Measurements from ENCODE around the gene SYTL2.
"Not testable (repeated sequence)": the region's sequence is repeated elsewhere in the genome, so short reads cannot be mapped to it uniquely, and the experiment has no call there.

The SYTL2 gene

DNA sequence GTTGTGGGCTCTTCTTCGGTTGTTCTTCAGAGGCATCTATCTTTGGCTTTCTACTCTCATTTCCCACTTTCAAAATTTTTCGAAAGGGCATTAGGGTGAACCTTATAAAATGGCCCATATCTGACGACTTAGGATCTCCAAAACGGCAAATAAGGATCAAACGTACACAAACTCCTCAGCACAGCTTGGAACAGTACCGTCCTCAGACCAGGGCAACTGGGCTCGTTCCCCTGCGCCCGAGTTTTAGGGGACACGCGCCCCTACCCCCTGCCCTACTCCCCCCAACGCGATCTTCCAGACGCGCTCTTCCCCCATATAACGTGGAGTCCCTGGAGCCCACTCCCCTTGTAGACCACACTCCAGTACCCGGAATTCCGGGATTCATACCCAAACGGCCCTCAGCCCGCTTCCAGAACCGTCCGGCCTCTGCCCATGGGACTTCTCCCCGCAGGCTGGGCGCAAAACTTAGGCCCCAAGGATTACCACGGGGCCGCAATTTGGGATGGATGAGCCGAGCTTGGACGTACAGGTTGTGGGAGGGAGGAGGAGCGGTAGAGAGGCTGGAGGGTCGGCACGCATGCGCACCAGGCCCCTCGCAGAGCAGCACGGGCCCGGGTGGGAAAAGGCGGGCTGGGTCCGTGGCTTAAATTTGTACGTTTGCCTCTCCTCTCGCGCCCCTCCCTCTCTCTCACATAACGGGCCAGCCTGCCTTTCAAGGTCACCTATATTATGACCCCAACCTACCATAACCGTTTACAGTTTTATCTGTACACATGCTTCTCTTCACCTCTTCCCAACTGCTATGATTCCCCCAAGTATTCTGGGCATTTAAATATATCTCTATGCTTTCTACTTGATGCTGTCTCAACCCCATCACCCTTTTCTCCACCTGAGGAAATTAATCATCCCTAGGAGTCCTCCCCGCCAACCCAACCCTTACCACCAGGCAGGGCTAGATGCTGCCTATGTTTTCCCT is 128.3 kb downstream of the SYTL2 start:
- DNase-seq: peak; percentile 68

DNA sequence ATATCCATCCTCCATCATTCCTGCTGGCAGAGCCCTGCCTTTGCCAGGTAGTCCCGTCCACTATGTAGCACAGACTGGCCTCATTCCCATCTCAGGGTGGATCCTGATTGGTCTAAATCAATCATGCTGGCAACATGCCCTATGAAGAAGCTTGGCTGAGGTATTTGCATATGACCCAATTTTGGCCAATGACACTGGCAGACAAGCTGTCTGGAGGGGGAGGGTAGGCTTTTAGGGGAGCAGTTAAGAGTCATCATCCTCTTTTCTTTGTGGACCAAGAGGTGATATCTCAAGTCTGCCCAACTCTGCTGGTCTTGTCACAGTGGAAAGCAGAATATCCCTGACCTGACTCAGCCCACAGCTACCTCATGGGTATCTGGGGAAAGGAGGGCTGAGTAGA is 130.0 kb downstream of the SYTL2 start:
- no peak for DNase-seq

DNA sequence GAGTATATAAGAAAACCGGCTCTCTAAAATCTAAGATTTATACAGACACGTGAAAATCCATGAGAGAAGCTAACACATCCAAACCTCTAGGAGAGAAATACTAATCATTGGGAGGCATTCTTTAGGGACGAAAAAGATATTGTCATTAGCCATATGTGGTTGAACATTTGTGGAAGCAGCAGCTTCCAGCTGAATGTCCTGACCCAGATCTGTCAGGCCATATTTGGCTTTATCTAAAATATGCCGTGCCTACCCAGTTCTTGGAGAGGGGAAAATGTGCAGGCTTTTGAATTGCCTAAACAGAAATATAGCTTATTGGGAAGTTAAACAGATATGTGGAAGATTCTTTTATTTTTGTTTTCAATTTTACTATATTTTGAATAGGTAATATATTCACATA is 131.4 kb downstream of the SYTL2 start:
- DNase-seq: no peak

DNA sequence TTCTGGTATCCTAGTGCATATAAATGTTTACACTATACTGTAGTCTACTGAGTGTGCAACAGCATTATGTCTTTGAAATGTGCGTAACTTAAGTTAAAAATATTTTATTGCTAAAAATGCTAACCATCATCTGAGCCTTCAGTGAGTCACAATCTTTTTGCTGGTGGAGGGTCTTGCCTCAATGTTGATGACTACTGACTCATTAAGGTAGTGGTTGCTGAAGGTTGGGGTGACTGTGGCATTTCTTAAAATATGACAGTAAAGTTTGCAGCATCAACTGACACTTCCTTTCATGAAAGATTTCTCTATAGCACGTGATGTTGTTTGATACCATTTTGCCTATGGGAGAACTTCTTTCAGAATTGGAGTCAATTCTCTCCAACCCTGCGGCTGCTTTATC is 137.5 kb downstream of the SYTL2 start:
- DNase-seq: peak; percentile 66

DNA sequence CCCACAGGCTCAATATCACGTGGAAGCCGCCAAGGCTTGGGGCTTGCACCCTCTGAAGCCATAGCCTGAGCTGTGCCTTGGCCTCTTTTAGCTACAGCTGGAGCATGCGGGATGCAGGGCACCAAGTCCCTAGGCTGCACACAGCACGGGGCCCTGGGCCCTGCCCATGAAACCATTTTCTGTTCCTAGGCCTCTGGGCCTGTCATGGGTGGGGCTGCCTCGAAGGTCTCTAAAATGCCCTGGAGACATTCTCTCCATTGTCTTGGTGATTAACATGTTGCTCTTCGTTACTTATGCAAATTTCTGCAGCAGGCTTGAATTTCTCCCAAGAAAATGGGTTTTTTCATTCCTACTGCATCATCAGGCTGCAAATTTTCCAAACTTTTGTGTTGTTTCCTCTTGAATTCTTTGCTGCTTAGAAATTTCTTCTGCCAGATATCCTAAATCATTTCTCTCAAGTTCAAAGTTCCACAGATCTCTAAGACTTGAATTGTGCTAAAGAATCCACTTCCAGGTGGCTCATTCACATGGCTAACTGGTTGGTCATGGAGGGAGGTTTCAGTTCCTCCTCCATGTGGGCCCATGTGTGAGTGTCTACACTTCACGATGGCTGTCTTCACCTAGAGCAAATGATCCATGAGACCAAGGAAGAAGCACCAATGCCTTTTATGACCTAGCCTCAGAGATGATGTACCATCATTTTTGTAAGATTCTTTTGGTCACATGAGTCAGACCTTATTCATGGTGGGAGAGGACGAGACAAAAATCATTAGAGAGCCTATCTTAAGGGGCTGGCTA is 138.6 kb downstream of the SYTL2 start:
- DNase-seq: no peak

DNA sequence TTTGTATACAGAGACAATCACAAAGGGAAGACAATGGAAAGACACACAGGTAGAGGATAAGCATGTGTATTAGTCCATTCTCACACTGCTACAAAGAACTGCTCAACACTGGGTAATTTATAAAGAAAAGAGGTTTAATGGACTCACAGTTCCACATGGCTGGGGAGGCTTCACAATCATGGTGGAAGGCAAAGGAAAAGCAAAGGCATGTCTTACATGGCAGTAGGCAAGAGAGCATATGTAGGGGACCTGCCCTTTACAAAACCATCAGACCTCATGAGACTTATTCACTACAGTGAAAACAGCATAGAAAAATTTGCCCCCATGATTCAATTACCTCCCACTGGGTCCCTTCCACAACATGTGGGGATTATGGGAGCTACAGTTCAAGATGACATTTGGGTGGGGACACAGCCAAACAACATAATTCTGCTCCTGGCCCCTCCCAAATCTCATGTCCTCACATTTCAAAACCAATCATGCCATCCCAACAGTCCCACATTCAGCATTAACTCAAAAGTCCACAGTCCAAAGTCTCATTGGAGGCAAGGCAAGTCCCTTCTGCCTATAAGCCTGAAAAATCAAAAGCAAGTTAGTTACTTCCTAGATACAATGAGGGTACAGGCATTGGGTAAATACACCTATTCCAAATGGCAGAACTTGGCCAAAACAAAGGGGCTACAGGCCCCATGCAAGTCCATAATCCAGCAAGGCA is 139.8 kb downstream of the SYTL2 start:
- DNase-seq: not testable (repeated sequence)

DNA sequence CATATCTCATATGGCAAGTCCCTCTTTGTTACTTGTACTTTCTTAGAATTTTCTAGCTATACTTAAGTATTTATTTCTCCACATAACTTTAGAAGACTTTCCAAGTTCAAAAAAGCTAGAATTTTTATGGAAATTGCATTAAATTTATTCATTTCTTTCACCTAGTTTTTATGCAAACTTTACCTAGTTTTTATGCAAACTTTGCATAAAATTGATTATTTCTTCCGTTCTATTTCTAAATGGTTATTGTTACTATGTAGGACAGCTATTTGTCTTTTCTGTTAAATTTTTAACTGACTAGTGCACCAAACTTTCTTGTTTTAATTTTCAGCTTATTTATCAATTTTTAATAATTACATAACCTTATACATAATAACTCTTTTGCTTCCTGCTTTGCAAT is 142.8 kb downstream of the SYTL2 start:
- no peak for DNase-seq

DNA sequence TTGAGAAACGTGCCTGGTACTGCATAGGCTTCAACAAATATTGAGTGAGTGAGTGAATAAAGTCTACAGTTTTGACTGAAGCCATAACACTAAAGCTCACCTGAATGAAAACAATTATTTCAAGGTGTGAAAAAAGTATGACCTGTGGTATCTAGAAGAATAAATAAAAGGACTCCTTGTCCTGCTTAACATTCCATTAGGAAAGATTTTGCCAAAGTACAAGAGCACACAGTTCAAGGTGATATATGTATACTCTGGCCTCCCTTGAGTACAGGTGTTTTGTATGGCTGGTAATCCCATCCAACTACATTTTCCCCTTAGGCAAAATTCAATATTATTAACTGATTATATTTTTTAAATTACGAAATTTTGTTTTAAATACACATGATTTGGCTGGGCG is 144.3 kb downstream of the SYTL2 start:
- DNase-seq: no peak

DNA sequence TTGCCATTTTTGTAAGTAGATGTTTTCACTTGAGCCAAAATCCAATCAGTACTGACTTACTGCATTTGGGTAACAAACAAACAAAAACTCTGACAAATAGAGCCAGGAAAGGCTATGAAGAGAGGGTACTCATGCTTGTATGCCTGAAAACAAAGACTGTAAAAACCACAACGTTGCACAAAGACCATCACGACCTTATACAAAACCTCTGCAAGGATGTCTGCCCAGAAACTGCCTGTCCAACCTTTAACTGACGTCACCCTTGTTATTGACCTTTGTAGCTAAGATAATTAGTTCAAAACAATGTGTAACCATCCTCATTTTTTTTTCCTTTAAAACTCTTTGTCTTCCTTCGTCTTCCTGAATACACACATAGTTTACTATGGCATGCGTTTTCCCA is 145.2 kb downstream of the SYTL2 start:
- no peak for DNase-seq

DNA sequence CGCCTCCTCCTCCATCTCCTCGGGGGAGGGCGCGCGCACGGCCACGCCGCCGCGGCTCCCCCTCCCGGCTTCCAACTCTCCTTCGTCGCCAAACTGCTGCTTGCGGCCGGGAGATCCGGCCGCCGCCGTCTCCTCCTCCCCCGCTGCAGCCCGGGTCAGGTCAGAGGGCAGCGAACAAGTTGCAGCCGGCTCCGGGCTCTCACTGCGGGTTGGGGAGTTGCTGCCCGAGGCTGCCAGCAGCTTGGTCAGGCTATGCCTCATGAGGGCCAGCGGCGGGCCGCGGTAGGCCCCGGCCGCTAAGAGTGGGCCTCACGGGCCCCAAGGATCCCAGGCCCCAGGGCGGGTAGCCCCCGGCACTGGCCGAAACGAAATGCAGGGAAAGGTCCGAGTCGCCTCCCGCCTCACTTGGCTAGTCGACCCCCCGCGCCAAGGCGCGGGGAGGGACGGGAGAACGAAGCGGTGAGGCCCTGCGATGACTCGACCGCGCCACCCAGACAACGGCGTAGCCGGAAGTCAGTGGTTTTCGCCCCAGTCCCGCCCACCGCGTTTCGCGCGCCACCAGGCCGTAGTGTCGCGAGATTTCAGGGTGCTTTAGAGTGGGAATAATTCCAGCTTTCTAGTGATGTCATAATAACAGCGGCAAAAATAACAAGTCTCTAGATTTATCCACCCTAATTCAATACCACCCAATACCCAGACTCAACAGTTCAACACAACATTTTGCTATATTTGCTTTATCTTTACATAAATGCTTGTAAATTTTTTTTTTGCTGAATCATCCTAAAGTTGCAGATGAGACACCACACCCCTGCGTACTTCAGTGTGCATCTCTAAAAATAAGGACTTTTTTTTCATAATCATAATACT is 146.1 kb downstream of the SYTL2 start, which contains the start of gene CREBZF:
Gene CREBZF, minus strand, starts transcription at position 515 of the 867 bp plus-strand sequence. Its CDS starts 254 bp downstream, at position 261.
- DNase-seq: peak; percentile 97

DNA sequence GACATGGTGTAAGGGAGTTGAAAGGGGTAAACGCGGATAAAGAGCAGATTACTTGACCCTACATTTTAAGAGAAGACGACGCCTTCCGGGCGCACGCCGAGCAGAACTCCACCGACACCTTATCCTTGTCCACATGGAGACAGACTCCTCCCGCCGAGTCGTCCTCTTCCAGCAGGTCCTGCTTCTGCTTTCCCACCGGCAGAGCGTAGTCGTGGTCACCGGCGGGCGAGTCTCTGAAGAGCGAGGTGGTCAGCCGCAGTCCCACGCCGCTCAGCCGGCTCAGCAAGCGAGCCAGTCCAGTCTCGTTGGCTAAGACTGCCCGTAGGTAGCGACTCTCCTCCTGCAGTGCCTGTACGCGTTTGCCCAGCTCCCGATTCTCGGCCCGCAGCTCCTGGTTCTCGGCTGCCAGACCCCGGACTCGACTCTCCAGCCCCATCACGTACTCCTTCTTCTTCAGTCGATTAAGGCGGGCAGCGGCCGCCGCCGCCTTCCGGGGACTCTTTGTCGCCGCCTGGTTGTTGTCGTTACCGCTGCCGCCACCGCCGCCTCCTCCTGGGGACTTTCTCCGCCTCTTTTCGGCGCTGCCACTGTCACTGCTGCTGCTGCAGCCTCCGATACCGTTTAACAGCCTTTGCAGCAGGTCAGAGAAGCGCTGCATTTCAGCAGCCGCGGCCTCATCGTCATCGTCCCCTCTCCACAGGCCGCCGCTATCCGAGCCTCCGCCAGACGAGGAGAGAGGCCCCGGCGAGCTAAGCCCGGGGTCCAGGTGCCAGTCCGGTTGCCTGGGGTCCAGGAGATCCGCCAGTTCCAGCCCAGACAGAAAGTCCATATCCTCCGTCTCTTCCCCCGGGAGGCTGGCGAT is 147.0 kb downstream of the SYTL2 start:
- peak; percentile 88 for DNase-seq

DNA sequence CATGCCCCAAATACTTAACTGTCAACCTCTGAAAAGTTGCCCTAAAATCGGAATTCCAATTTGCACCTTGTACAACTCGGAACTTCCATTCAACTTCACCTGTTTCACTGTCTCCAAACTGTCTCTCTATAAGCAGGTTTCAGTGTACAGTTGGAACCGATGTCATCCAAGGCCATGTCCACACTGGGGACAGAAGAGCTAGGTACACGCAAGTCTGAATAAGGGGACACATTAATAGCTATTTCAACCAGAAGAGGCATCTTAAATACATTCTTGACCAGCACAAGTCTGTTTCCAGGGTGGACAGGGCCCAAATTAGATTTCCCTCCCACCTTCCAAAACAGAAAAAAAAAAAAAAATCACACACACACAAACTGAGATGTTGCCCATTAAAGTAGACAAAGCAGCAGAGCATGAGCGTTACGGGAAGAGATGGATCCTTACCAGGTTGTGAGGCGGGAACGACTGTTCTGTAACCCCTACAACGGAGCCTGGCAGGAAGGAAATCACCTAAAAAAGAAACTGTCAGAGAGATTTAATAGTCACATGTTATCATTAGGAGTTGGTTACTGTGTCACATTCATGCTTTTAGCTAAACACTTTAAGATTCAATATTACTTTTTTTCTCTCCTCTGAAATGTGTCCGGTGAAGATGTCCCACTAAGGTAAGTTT is 147.7 kb downstream of the SYTL2 start:
- DNase-seq: peak; percentile 52

DNA sequence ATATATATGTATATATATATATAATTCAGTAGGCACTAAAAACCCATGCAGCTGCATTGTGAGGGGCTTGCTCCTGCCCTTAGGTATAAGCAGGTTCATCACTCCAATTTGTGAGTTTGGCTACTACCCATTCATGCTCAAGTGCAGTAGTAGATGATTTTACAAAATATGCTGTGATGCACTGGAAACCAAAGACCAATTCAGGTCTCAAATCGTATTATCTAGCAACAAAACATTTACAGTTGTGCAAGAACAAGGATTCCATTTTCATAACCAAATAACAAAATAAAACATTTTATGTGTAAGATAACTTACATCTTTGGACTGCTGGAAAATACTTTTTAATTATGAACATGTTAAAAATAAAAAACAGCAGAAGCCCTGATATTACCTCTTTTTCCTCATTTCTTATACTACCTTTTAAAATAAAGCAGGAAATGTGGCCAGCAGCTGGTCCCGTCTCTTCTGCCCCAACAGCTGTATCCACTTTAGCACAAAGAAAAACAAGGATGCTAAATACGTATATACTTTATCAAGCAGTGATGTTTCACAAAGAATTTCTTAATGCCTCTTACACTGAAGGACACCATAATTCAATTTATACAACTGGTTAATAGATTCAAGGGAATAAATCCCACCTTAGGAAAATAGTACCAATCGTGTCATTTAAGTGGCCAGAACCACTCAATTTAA is 148.8 kb downstream of the SYTL2 start:
- DNase-seq: no peak

DNA sequence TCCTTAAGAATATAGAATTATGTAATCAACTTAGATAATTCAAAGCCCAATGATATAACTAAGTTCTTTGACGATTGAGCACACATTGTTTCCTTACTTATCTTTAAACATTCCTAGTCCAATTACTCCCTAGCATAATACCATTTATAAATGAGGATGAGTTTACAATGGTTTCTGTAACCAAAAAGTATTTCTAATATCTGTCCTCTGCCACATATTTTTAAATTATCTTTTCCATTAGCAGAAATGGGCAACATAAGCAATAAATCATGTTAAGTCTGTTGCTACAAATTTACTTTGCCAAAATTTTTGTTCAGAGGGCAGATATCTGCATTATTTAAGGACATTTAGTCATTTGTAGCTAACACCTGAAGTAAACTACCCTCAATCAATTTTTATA is 152.8 kb downstream of the SYTL2 start:
- DNase-seq: no peak

DNA sequence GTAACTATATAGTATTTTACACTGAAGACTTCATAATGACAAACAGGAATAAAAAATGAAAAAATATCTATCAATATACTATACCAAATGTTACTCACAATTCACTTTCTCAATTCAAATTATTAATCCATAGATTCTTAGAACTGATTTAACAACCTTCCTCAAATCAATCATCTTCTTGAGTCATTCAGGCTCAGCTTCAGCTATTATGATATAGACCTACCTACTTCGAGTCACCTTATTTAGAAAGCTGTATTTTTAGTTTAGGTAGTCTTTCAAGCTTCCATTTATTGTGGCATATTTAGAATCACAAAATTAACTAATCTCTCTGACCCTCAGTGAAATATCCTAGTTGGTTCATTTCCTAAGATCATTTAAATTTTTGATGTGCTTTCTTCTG is 154.2 kb downstream of the SYTL2 start:
- no peak for DNase-seq

DNA sequence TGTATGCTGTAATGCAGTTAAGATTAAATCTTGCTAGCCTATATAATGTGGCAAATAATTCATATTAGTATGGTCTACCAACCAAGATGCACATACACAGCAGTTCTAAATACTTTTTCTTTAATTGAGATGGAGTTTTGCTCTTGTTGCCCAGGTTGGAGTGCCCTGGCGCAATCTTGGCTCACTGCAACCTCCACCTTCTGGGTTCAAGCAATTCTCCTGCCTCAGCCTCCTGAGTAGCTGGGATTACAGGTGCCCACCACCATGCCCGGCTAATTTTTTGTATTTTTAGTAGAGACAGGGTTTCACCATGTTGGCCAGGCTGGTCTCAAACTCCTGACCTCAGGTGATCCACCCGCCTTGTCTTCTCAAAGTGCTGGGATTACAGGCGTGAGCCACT is 156.6 kb downstream of the SYTL2 start:
- DNase-seq: not testable (repeated sequence)

DNA sequence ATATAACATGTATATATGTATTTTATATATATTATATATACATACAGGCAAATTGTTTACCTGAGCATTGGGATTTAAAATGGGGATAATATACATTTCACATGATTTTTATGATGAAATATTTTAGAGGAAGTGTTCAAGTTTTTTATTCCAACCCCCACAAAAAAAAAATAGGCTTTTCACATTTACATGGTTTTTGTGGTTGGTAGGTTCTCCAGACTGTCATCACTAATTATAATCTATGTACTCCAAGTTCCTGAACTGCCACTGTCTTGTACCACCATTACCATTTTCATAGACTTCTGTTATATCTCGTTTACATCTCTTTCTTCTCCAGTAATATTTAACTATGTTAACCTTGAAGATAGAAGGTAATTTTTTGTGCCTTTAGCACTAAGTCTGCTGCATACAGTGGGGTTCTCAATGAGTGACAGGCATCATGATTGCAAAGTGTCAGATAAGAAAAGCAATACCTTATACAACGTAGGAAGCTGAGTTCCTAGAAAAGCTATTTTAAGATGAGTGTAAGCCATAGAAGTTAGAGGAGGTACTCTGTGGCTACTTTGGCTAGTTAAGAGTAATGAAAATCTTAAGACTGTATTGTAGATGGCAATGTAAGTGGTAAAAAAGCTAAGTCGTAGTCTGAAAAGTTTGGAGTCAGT is 158.0 kb downstream of the SYTL2 start:
- DNase-seq: no peak

DNA sequence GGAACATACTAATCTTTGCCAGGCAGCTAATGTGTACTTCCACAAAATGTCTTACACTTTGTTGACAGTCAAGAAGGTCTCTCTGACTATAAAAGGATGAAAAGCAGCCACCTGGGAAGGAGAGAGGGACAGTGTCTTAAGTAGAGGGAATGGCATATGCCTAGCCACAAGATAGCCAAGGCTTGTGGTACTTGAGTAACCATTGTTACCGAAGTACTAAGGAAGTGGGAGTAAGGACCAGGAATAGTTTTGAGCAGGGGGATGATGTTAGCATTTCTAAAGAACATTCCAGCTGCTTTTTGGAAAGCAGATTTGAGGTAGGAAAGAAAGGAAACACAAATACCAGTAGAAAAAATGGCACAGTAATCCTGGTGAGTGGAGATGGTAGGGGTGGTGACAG is 159.8 kb downstream of the SYTL2 start:
- no peak for DNase-seq

DNA sequence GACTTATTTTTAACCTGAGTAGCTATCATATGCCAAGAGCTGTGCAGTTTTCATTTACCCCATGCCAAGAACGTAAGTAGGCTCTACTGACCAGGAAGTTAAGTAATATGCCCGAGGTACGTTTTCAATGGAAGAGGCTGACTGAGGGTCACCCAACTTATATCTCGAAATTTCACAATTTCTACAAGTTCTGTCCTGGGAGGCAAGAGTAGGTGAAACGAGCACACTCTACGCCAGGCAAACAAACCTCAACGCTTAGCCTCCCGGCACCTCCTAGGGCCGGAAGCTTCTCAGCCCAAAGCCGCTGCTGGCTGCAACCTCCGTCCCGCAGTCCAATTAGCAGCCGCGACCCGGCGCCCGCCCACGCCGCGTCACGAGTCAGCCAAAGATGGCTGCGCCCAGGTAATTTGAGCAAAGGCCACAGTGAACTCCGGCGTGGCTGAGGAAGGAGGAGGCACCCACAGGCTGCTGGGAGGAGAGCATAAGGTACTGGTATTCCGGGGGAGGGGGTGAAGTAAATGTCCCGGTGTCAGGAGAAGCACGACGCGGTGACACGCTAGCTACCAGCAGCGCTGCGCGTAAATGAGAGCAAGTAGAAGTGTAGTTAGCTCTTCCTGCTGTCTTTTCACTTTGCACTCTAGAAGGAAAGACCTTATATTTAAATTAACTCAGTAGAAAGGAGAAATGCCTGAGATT is 163.2 kb downstream of the SYTL2 start, which contains the start of gene TMEM126A:
Gene TMEM126A, plus strand, starts transcription at position 364 of the 696 bp plus-strand sequence. CDS start 2,289 bp downstream, outside the sequence.
- peak; percentile 94 for DNase-seq
